Measurements from ENCODE around the gene HSD3B1.

DNA sequence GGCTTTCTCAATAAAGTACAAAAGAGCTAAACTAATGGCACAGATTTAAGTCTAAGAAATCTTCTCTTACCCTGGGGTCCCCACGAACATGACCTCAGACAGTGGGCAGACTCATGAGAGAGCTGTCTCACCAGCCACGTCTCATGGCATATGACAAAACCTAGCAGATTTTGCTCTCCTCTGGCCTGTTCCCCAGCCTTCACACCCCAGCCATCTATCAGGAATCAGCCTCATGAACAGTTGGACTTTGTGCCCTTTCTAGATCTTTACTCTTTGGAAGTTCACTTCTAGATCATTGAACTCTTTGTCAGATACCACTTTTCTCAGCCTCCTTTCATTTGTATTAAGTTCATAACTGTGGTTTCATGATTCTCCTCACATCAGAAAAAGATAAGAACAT lies 14.2 kb upstream of the HSD3B1 start:
- TF ChIP-seq POLR2A (IDR thresholded peaks at IDR 0.05) (no peak), EP300 (IDR thresholded peaks at IDR 0.05) (no peak)

Measured in upper lobe of left lung (tissue), 4 donors.